Parathyroid adenoma (tissue), 2 donors: ENCODE measurements around the gene MR1.

Experiments
- H2AFZ ChIP-seq: fragments of 300-600 bp; sonication (generic); one replicate; pipeline ENCODE4 v1.7.0; 2017; ENCODE audit warnings: antibody characterized with exemption, mild to moderate bottlenecking
- H3K27ac ChIP-seq: fragments of 300-600 bp; sonication (generic); one replicate; pipeline ENCODE4 v1.7.0; 2017
- H3K27me3 ChIP-seq: fragments of 300-600 bp; sonication (generic); one replicate; pipeline ENCODE4 v1.7.0; 2017; ENCODE audit warnings: low read length; ENCODE audit not compliant: control insufficient read depth, insufficient read depth
- H3K36me3 ChIP-seq: fragments of 300-600 bp; sonication (generic); one replicate; pipeline ENCODE4 v1.7.0; 2017; ENCODE audit warnings: low read length; ENCODE audit not compliant: control insufficient read depth, insufficient read depth
- H3K4me1 ChIP-seq: fragments of 300-600 bp; sonication (generic); one replicate; pipeline ENCODE4 v1.7.0; 2017; ENCODE audit warnings: control low read depth
- H3K4me2 ChIP-seq: fragments of 300-600 bp; sonication (generic); one replicate; pipeline ENCODE4 v1.7.0; 2017; ENCODE audit warnings: low read length
- H3K4me3 ChIP-seq: fragments of 300-600 bp; sonication (generic); one replicate; pipeline ENCODE4 v1.7.0; 2017; ENCODE audit warnings: low read depth, low read length
- H3K79me2 ChIP-seq: fragments of 300-600 bp; sonication (generic); one replicate; pipeline ENCODE4 v1.7.0; 2017; ENCODE audit warnings: control low read depth
- H3K9ac ChIP-seq: fragments of 300-600 bp; sonication (generic); one replicate; pipeline ENCODE4 v1.7.0; 2017; ENCODE audit warnings: mild to moderate bottlenecking
- H3K9me3 ChIP-seq: fragments of 300-600 bp; sonication (generic); one replicate; pipeline ENCODE4 v1.7.0; 2017; ENCODE audit warnings: low read length; ENCODE audit not compliant: control insufficient read depth
- TF ChIP-seq, protein P1 (sequence below): fragments of 300-600 bp; sonication (generic); IDR thresholded peaks from one replicate; pipeline ENCODE4 v1.7.0; 2017; ENCODE audit warnings: antibody characterized with exemption, mild to moderate bottlenecking
- donor health status: primary hyperparathyroidism.

The MR1 gene

GRCh38 chr1:181106022-181106312 is 72.2 kb downstream of the MR1 start:
- peak overlapping the region; percentile 75 for H3K4me2 ChIP-seq
- no peaks in the 10 kb centered on the region for H3K36me3 ChIP-seq
- peak overlapping the region; percentile 79 for H2AFZ ChIP-seq
- H3K27me3 ChIP-seq: no peaks in the 10 kb centered on the region
- H3K27ac ChIP-seq: peak overlapping the region; percentile 29
- no peaks in the 10 kb centered on the region for H3K9me3 ChIP-seq
- peaks cover 8% of the 10 kb centered on the region for H3K4me1 ChIP-seq
- peak overlapping the region; percentile 51 for H3K4me3 ChIP-seq
- TF ChIP-seq, protein P1, sequence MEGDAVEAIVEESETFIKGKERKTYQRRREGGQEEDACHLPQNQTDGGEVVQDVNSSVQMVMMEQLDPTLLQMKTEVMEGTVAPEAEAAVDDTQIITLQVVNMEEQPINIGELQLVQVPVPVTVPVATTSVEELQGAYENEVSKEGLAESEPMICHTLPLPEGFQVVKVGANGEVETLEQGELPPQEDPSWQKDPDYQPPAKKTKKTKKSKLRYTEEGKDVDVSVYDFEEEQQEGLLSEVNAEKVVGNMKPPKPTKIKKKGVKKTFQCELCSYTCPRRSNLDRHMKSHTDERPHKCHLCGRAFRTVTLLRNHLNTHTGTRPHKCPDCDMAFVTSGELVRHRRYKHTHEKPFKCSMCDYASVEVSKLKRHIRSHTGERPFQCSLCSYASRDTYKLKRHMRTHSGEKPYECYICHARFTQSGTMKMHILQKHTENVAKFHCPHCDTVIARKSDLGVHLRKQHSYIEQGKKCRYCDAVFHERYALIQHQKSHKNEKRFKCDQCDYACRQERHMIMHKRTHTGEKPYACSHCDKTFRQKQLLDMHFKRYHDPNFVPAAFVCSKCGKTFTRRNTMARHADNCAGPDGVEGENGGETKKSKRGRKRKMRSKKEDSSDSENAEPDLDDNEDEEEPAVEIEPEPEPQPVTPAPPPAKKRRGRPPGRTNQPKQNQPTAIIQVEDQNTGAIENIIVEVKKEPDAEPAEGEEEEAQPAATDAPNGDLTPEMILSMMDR: no peak
- H3K79me2 ChIP-seq: no peaks in the 10 kb centered on the region
- no peak overlapping the region for H3K9ac ChIP-seq

GRCh38 chr1:181106479-181106878 is 72.7 kb downstream of the MR1 start:
- Histone ChIP-seq H3K9ac (no peak overlapping the region), H3K36me3 (no peaks in the 10 kb centered on the region), H2AFZ (no peak overlapping the region), H3K4me2 (no peak overlapping the region), H3K27ac (no peak overlapping the region), H3K4me1 (peaks cover 8% of the 10 kb centered on the region), H3K79me2 (no peaks in the 10 kb centered on the region), H3K4me3 (no peak overlapping the region), H3K9me3 (no peaks in the 10 kb centered on the region), H3K27me3 (no peaks in the 10 kb centered on the region)
- TF ChIP-seq, protein P1: no peak

DNA sequence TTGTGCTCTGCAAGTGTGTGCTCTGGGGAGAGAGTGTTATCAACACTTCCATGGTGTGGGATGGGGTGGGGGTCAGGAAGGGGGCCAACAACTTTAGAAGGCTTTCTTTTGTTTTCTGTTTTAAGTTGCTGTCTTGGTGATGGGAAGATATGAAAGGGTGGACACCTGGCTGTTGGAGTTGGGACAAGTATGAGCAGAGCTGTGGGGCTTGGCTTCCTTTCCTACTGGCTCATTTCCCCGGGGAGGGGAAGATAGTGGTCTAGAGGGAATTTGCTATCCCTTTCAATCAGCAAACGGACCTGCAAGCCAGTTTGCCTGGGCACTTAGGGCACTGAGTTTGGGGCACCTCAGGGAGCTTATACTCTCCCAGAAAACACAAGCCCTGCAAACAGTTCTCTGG is 73.9 kb downstream of the MR1 start:
- no peaks in the 10 kb centered on the region for H3K27me3 ChIP-seq
- H3K79me2 ChIP-seq: no peaks in the 10 kb centered on the region
- H3K4me1 ChIP-seq: peaks cover 8% of the 10 kb centered on the region
- TF ChIP-seq, protein P1: no peak
- H3K9me3 ChIP-seq: no peaks in the 10 kb centered on the region
- H3K4me2 ChIP-seq: no peak overlapping the region
- H3K4me3 ChIP-seq: no peak overlapping the region
- H3K9ac ChIP-seq: no peak overlapping the region
- peak overlapping the region; percentile 4 for H3K27ac ChIP-seq
- H3K36me3 ChIP-seq: no peaks in the 10 kb centered on the region
- H2AFZ ChIP-seq: no peak overlapping the region

DNA sequence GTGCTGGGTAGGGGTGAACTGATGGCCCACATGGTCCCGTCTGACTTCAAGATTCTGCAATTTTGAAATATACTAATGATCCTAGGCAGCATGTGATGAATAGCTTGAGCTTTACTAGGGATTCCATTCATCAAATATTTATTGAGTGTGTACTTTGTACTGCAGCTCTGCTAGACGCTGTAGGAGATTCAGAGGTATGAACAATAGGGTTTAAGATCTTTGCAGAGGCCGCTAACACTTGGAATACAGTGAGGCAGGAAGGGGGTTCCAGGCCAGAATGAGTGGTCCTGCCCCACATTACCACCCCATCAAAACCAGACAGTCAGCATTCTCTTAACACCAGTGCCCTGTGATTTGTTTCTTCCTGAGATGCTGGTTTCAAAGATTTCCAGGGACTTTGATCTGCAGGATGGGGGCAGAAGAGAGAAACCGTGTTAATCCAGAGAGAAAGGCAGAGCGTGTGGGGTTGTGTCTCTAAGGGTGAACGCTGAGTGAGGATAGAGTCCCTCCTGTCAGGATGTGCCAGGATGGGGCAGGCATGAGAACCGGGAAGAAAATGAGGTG is 74.6 kb downstream of the MR1 start:
- Histone ChIP-seq H3K4me3 (no peak overlapping the region), H3K79me2 (no peaks in the 10 kb centered on the region), H3K9ac (no peak overlapping the region), H3K36me3 (no peaks in the 10 kb centered on the region), H3K27me3 (no peaks in the 10 kb centered on the region), H3K27ac (no peak overlapping the region), H3K9me3 (no peaks in the 10 kb centered on the region), H2AFZ (no peak overlapping the region), H3K4me1 (peaks cover 8% of the 10 kb centered on the region), H3K4me2 (no peak overlapping the region)
- TF ChIP-seq, protein P1: no peak

DNA sequence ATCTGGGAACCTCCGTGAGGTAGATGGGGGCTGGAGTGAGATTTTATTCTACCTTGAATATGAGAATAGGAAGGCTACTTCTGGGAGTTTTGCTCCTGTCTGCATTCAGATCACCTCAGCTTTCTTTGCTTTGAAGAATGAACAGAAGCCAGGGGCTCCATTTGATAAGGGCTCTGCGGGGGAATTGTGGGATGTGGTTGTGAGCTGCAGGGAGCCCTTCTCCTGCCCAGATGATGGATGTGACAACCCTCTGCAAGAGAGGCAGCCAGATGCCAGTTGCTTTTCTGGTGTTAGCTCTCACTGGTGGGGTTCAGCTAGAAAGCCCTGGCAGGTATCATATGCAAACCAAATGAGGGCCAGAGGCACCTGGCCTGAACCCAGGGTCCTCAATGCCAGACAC is 76.2 kb downstream of the MR1 start:
- Histone ChIP-seq H3K79me2 (no peaks in the 10 kb centered on the region), H3K4me3 (no peak overlapping the region), H3K9me3 (no peaks in the 10 kb centered on the region), H3K4me1 (no peaks in the 10 kb centered on the region), H3K27me3 (no peaks in the 10 kb centered on the region), H2AFZ (no peak overlapping the region), H3K9ac (no peak overlapping the region), H3K36me3 (no peaks in the 10 kb centered on the region), H3K27ac (no peak overlapping the region), H3K4me2 (no peak overlapping the region)
- TF ChIP-seq, protein P1: no peak
